ENCODE data around the gene AANAT. TPM values are rescaled to one million over a fixed set of nuclear protein-coding genes. Genes with fewer than 3 reads are reported as not detected.

Gene AANAT
- total RNA-seq, 4 donors from 2014 or later, result not detected

- Histone ChIP-seq H3K9me3 (no peaks in the 10 kb centered on the region), H3K4me1 (peaks cover 15 to 45% (median 25%) of the 10 kb centered on the region in 4 donors), H3K27me3 (no peaks in the 10 kb centered on the region), H3K36me3 (no peaks in the 10 kb centered on the region), H3K27ac (peak overlapping the region; percentile 80 to 87 (median 85)), H3K4me3 (peak overlapping the region in 2 of 4 donors; percentile 69 to 75)
- in situ Hi-C loops (cut with MboI; ENCODE audit: low pct_ligation_motif_present in 1 of 4, low pct_unique_long_range_greater_than_20kb in 1 of 4, low sequenced_read_pairs in 3 of 4), result no loop called here
- intact Hi-C loops (cut with DNase I; ENCODE audit: low total_unique reads), result no loop called here
- TF ChIP-seq EP300 (IDR thresholded peaks at IDR 0.05; ENCODE audit: low read depth) (no peak), POLR2A (IDR thresholded peaks at IDR 0.05) (peak; percentile 9)
- 61% methylated on average over 5 of the region's 5 CpGs; no CpG with 5 or more reads in 1 of the 2 donors for WGBS, 2 donors (ENCODE audit: low coverage in 1 of 2)
- DNase-seq, result no peak
These were observed 31.9 kb downstream of the AANAT start for GRCh38 chr17:76499267-76499667.

- H3K4me1 ChIP-seq, result peaks cover 15 to 43% (median 23%) of the 10 kb centered on the region in 4 donors
These were observed 32.8 kb downstream of the AANAT start for GRCh38 chr17:76500074-76500746.

GRCh38 chr17:76500747-76501017 is 33.3 kb downstream of the AANAT start:
- peaks cover 15 to 43% (median 23%) of the 10 kb centered on the region in 4 donors for H3K4me1 ChIP-seq
- no peaks in the 10 kb centered on the region for H3K9me3 ChIP-seq
- in situ Hi-C loops (cut with MboI; ENCODE audit: low pct_ligation_motif_present in 1 of 4, low pct_unique_long_range_greater_than_20kb in 1 of 4, low sequenced_read_pairs in 3 of 4), result no loop called here
- DNase-seq, result no peak
- intact Hi-C loops (cut with DNase I; ENCODE audit: low total_unique reads), result loop anchor here (10.0 kb wide), 1 partner anchor 196 kb away; the partner anchor contains the start of gene QRICH2
- no peak for TF ChIP-seq EP300 (IDR thresholded peaks at IDR 0.05; ENCODE audit: low read depth)
- no peak for TF ChIP-seq POLR2A (IDR thresholded peaks at IDR 0.05)
- no peak for TF ChIP-seq CTCF (IDR thresholded peaks at IDR 0.05)
- TF ChIP-seq POLR2AphosphoS5 (IDR thresholded peaks at IDR 0.05), result no peak
- H3K27ac ChIP-seq, result peak overlapping the region; percentile 80 to 87 (median 85)
- no peaks in the 10 kb centered on the region for H3K36me3 ChIP-seq
- 12% methylated on average over 10 of the region's 10 CpGs; no CpG with 5 or more reads in 1 of the 2 donors for WGBS, 2 donors (ENCODE audit: low coverage in 1 of 2)
- no peaks in the 10 kb centered on the region for H3K27me3 ChIP-seq
- peak overlapping the region; percentile 56 to 78 (median 72) for H3K4me3 ChIP-seq

More at GRCh38 chr17:76500074-76500746, 32.8 kb downstream of the AANAT start:
- no peaks in the 10 kb centered on the region for H3K36me3 ChIP-seq
- DNase-seq, result peak; percentile 29
- H3K27me3 ChIP-seq, result no peaks in the 10 kb centered on the region
- in situ Hi-C loops (cut with MboI; ENCODE audit: low pct_ligation_motif_present in 1 of 4, low pct_unique_long_range_greater_than_20kb in 1 of 4, low sequenced_read_pairs in 3 of 4), result no loop called here
- peak overlapping the region; percentile 80 to 87 (median 85) for H3K27ac ChIP-seq
- 45 to 80% methylated on average over 1 to 17 of the region's 17 CpGs for WGBS, 2 donors (ENCODE audit: low coverage in 1 of 2)
- TF ChIP-seq POLR2A (IDR thresholded peaks at IDR 0.05), result no peak
- no peak for TF ChIP-seq CTCF (IDR thresholded peaks at IDR 0.05)
- TF ChIP-seq EP300 (IDR thresholded peaks at IDR 0.05; ENCODE audit: low read depth), result no peak
- no peak for TF ChIP-seq POLR2AphosphoS5 (IDR thresholded peaks at IDR 0.05)
- no peaks in the 10 kb centered on the region for H3K9me3 ChIP-seq
- intact Hi-C loops (cut with DNase I; ENCODE audit: low total_unique reads), result loop anchor here (10.0 kb wide), 1 partner anchor 195 kb away; the partner anchor contains the start of gene QRICH2
- peak overlapping the region in 3 of 4 donors; percentile 69 to 78 (median 75) for H3K4me3 ChIP-seq

- H3K27me3 ChIP-seq, result no peaks in the 10 kb centered on the region
- H3K4me3 ChIP-seq, result peak within 1 kb of the TSS; percentile 56 to 78 (median 72)
- peak within 1 kb of the TSS; percentile 80 to 87 (median 85) for H3K27ac ChIP-seq
- TF ChIP-seq CTCF (IDR thresholded peaks at IDR 0.05), result no peak
- peak; percentile 55 for TF ChIP-seq POLR2A (IDR thresholded peaks at IDR 0.05)
- TF ChIP-seq EP300 (IDR thresholded peaks at IDR 0.05; ENCODE audit: low read depth), result no peak
- peak; percentile 48 to 85 (median 83) for TF ChIP-seq POLR2AphosphoS5 (IDR thresholded peaks at IDR 0.05)
- in situ Hi-C loops (cut with MboI; ENCODE audit: low pct_ligation_motif_present in 1 of 4, low pct_unique_long_range_greater_than_20kb in 1 of 4, low sequenced_read_pairs in 3 of 4) (no loop called here), intact Hi-C loops (cut with DNase I; ENCODE audit: low total_unique reads) (loop anchor here (10.0 kb wide), 1 partner anchor 196 kb away; the partner anchor contains the start of gene QRICH2)
- WGBS, 2 donors (ENCODE audit: low coverage in 1 of 2), result 2% methylated on average over 36 of the region's 72 CpGs; no CpG with 5 or more reads in 1 of the 2 donors
- no peaks in the 10 kb centered on the region for H3K36me3 ChIP-seq
- H3K9me3 ChIP-seq, result no peaks in the 10 kb centered on the region
- H3K4me1 ChIP-seq, result peaks cover 15 to 46% (median 23%) of the 10 kb centered on the region in 4 donors
- peak; percentile 96 for DNase-seq
These were observed 33.8 kb downstream of the AANAT start, which contains the start of gene RHBDF2 for GRCh38 chr17:76501018-76501826. Gene RHBDF2, minus strand, starts transcription at chr17:76501423. Its CDS starts 19,899 bp downstream, at chr17:76481524.

Data from transverse colon (tissue), 4 donors.